K562 (cell line): ENCODE data around the gene STX18. TPM values are rescaled to one million over a fixed set of nuclear protein-coding genes. Genes with fewer than 3 reads are reported as not detected.

ENCODE experiments used
- CEBPB ChIP-seq: fragments of 450-650 bp; IDR thresholded peaks from 2 replicates; pipeline ENCODE4 v1.6.1; 2016; ENCODE audit warnings: missing genetic modification characterization, missing compliant biosample characterization
- CTBP1 ChIP-seq: fragments of 450-650 bp; IDR thresholded peaks from 2 replicates; pipeline ENCODE4 v1.6.1; 2016; ENCODE audit warnings: borderline replicate concordance
- ETV5 ChIP-seq: sonication (generic); formaldehyde crosslinking; IDR thresholded peaks from 2 replicates; pipeline ENCODE4 v1.4.0; 2020; ENCODE audit warnings: low read depth, mild to moderate bottlenecking, missing genetic modification reagents
- HDAC3 ChIP-seq: fragments of 450-650 bp; IDR thresholded peaks from 2 replicates; pipeline ENCODE4 v1.6.1; 2018; ENCODE audit warnings: borderline replicate concordance, mild to moderate bottlenecking, moderate library complexity; ENCODE audit not compliant: partially characterized antibody
- HES1 ChIP-seq: fragments of 450-650 bp; IDR thresholded peaks from 2 replicates; pipeline ENCODE4 v1.6.1; 2016; ENCODE audit warnings: low read depth, mild to moderate bottlenecking, moderate library complexity
- HNRNPUL1 ChIP-seq: fragments of 200-400 bp; formaldehyde crosslinking; IDR thresholded peaks from 2 replicates; pipeline ENCODE4 v1.6.1; 2017; ENCODE audit warnings: low read length
- IRF2 ChIP-seq: sonication (generic); formaldehyde crosslinking; IDR thresholded peaks from 2 replicates; pipeline ENCODE4 v1.8.1; 2022; ENCODE audit warnings: mild to moderate bottlenecking, missing genetic modification reagents
- KDM1A ChIP-seq, 2 experiments: fragments of 450-650 bp; IDR thresholded peaks; 2 replicates each; pipeline ENCODE4 v1.6.1; 2016; ENCODE audit warnings: mild to moderate bottlenecking in 2 of 2
- MAFF ChIP-seq: IDR thresholded peaks from 2 replicates; pipeline ENCODE4 v1.6.1; 2012; ENCODE audit warnings: low read length, improper control_type of control experiment
- NCOA1 ChIP-seq: fragments of 450-650 bp; IDR thresholded peaks from 2 replicates; pipeline ENCODE4 v1.6.1; 2016; ENCODE audit warnings: low read depth
- NFRKB ChIP-seq: fragments of 450-650 bp; IDR thresholded peaks from 2 replicates; pipeline ENCODE4 v1.6.1; 2016; ENCODE audit warnings: low read depth
- NR3C1 ChIP-seq: sonication (generic); formaldehyde crosslinking; IDR thresholded peaks from 2 replicates; pipeline ENCODE4 v1.8.1; 2022; ENCODE audit warnings: missing genetic modification reagents
- RNF2 ChIP-seq: sonication (generic); IDR thresholded peaks from 2 replicates; pipeline ENCODE4 v1.6.1; 2016
- TBP ChIP-seq: optimal IDR thresholded peaks from 2 replicates; pipeline ENCODE3; 2011; ENCODE audit warnings: low read depth, low read length, improper control_type of control experiment
- ZFX ChIP-seq: sonication (generic); formaldehyde crosslinking; IDR thresholded peaks from 2 replicates; pipeline ENCODE4 v1.8.0; 2022; ENCODE audit warnings: mild to moderate bottlenecking, missing genetic modification reagents, moderate library complexity
- ZNF263 ChIP-seq: sonication (generic); formaldehyde crosslinking; IDR thresholded peaks from 2 replicates; pipeline ENCODE4 v1.8.0; 2022; ENCODE audit warnings: mild to moderate bottlenecking, missing genetic modification reagents, borderline replicate concordance
- ZNF347 ChIP-seq: fragments of 450-650 bp; formaldehyde crosslinking; IDR thresholded peaks from 2 replicates; pipeline ENCODE4 v1.4.0; 2020; ENCODE audit warnings: low read depth, mild to moderate bottlenecking, moderate library complexity
- polyA plus RNA-seq, 8 experiments: library from polyadenylated mRNA; depleted of rRNA in 4 of 8; stranded (reverse) in 5 of 8; unstranded in 3 of 8; fragments of >200 nt; fragmentation: Nextera tagmentation in 2 of 8; fragmentation: Illumina TruSeq in 1 of 8; extraction: Ambion mirVana in 2 of 8; extraction: Trizol in 1 of 8; gene quantifications; 2 replicates each; pipeline versions ENCODE4 v1.2.1 to v1.2.3, GENCODE V29; 2011 to 2014; ENCODE audit warnings: inconsistent platforms in 1 of 8, missing spikeins in 1 of 8
- total RNA-seq, 7 experiments: library from RNA; depleted of rRNA in 6 of 7; stranded (reverse); fragments of >200 nt in 6 of 7; fragmentation: Illumina TruSeq in 2 of 7; extraction: Trizol in 2 of 7; gene quantifications; 2 replicates each; pipeline versions ENCODE4 v1.2.1 to v1.2.3, GENCODE V29; 2011 to 2021; ENCODE audit warnings: low replicate concordance in 1 of 7
- TF ChIP-seq, protein P1 (sequence below): fragments of 450-650 bp; IDR thresholded peaks from 2 replicates; pipeline ENCODE4 v1.6.1; 2018; ENCODE audit not compliant: partially characterized antibody
- TF ChIP-seq, protein P2 (sequence below): fragments of 450-650 bp; IDR thresholded peaks from 2 replicates; pipeline ENCODE4 v1.6.1; 2017; ENCODE audit warnings: antibody characterized with exemption

Gene STX18
- total and polyA plus RNA-seq, 9 of the 15 experiments (the other 6 are each of a cell fraction or from before 2014, with no cell fraction given), result 6.2 to 41.7 (median 22.7) TPM

GRCh38 chr4:4575284-4576211 lies 33.7 kb upstream of the STX18 start (continued):
- TF ChIP-seq, protein P1, sequence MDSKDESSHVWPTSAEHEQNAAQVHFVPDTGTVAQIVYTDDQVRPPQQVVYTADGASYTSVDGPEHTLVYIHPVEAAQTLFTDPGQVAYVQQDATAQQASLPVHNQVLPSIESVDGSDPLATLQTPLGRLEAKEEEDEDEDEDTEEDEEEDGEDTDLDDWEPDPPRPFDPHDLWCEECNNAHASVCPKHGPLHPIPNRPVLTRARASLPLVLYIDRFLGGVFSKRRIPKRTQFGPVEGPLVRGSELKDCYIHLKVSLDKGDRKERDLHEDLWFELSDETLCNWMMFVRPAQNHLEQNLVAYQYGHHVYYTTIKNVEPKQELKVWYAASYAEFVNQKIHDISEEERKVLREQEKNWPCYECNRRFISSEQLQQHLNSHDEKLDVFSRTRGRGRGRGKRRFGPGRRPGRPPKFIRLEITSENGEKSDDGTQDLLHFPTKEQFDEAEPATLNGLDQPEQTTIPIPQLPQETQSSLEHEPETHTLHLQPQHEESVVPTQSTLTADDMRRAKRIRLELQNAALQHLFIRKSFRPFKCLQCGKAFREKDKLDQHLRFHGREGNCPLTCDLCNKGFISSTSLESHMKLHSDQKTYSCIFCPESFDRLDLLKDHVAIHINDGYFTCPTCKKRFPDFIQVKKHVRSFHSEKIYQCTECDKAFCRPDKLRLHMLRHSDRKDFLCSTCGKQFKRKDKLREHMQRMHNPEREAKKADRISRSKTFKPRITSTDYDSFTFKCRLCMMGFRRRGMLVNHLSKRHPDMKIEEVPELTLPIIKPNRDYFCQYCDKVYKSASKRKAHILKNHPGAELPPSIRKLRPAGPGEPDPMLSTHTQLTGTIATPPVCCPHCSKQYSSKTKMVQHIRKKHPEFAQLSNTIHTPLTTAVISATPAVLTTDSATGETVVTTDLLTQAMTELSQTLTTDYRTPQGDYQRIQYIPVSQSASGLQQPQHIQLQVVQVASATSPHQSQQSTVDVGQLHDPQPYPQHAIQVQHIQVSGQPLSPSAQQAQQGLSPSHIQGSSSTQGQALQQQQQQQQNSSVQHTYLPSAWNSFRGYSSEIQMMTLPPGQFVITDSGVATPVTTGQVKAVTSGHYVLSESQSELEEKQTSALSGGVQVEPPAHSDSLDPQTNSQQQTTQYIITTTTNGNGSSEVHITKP, result no peak
- no peak for TF ChIP-seq ETV5
- peak; percentile 78 for TF ChIP-seq CTBP1
- TF ChIP-seq ZNF347, result no peak
- no peak for TF ChIP-seq RNF2
- peak in 1 of 2 experiments; percentile 39; a peak in 1 of 4 replicates for TF ChIP-seq KDM1A (IDR thresholded peaks at IDR 0.05)
- no peak for TF ChIP-seq IRF2
- TF ChIP-seq NR3C1 (CRISPR knock-in tag), result no peak
- TF ChIP-seq HDAC3, result no peak
- peak; percentile 47 for TF ChIP-seq ZFX (CRISPR knock-in tag)
- TF ChIP-seq, protein P2, sequence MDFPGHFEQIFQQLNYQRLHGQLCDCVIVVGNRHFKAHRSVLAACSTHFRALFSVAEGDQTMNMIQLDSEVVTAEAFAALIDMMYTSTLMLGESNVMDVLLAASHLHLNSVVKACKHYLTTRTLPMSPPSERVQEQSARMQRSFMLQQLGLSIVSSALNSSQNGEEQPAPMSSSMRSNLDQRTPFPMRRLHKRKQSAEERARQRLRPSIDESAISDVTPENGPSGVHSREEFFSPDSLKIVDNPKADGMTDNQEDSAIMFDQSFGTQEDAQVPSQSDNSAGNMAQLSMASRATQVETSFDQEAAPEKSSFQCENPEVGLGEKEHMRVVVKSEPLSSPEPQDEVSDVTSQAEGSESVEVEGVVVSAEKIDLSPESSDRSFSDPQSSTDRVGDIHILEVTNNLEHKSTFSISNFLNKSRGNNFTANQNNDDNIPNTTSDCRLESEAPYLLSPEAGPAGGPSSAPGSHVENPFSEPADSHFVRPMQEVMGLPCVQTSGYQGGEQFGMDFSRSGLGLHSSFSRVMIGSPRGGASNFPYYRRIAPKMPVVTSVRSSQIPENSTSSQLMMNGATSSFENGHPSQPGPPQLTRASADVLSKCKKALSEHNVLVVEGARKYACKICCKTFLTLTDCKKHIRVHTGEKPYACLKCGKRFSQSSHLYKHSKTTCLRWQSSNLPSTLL, result no peak
- no peak for TF ChIP-seq TBP
- no peak for TF ChIP-seq HES1
- no peak for TF ChIP-seq NCOA1
- TF ChIP-seq MAFF, result no peak
- no peak for TF ChIP-seq CEBPB (tag)
- no peak for TF ChIP-seq ZNF263 (CRISPR knock-in tag)
- TF ChIP-seq NFRKB, result no peak
- no peak for TF ChIP-seq HNRNPUL1
